ENCODE results near the gene TMEM182.

DNA sequence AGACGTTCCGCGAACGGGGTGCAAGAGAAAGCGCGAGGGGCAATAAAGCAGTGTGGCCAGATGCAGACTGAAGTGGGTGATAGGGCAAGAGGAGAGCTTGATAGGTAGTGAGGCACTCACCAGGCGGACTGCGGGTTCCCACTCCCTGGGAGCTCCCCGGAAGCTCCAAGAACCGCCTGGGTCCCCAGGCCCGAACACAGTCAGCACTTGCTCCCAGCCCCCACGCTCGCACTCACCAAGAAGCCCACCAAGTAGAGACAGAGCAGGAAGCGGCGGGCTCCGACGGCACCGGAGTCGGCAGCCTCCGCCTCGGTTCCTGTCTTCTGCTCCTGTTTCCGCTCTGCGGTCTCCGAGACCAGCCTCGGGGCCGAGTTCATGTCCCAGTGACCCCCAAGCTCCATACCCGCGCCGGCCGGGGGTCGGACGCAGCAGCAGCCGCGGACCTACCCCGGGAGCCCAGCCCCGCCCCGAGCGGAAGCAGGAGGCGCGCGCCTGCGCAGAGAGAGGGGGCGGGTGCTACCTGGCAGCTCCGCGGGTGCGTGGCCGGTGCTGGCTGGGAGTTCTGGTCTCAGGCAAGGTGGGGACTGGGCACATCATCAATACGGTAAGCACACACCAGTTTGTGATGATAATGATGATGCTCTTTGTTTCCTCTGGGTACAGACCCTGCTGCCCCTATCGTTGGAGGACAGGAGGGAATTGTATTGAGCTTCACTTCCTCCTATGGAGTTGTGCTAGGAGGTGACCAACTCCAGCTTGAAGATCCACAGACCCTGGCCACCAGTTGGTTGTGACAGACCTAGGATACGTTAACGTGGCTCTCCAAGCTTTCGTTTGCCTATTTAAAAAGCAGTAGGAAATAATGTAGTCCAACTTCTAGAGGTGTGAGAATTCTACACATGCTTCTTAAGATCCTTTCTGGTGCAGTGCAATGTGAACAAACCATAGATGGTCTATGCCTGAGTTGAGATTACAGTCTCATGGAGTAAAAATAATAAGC lies 25.1 kb upstream of the TMEM182 start:
- no peak for TF ChIP-seq EZH2phosphoT487 (IDR thresholded peaks at IDR 0.05; ENCODE audit: low read depth)
- no peak for TF ChIP-seq CTCF (IDR thresholded peaks at IDR 0.05; ENCODE audit: low read depth, low read length)

All from OCI-LY3 (cell line).